NCI-H2107 treated with DMSO at 0.1 percent for 48 hours (cell line): ENCODE data around the gene CDHR3.

Experiments
- DNase-seq: peaks from one replicate; lab custom pipeline; 2025; ENCODE audit not compliant: unreplicated experiment; lab: John Stamatoyannopoulos, UW

The CDHR3 gene

GRCh38 chr7:106062006-106062405 lies 98.9 kb downstream of the CDHR3 start:
- DNase-seq = no peak

GRCh38 chr7:106062521-106062931 lies 99.5 kb downstream of the CDHR3 start:
- DNase-seq = no peak

- DNase-seq = no peak
These were observed 100.0 kb downstream of the CDHR3 start for GRCh38 chr7:106063024-106063423.

GRCh38 chr7:106063692-106064091 lies 100.6 kb downstream of the CDHR3 start:
- DNase-seq = no peak

- DNase-seq = peak; percentile 31
These were observed 101.3 kb downstream of the CDHR3 start for GRCh38 chr7:106064316-106064715.

GRCh38 chr7:106064771-106065574 lies 101.9 kb downstream of the CDHR3 start:
- peak; percentile 56 for DNase-seq

- no peak for DNase-seq
These were observed 102.8 kb downstream of the CDHR3 start for GRCh38 chr7:106065575-106066500.

GRCh38 chr7:106067678-106068077 lies 104.6 kb downstream of the CDHR3 start:
- no peak for DNase-seq

GRCh38 chr7:106068538-106068961 lies 105.5 kb downstream of the CDHR3 start:
- DNase-seq = no peak

- no peak for DNase-seq
These were observed 105.9 kb downstream of the CDHR3 start for GRCh38 chr7:106068986-106069385.

GRCh38 chr7:106069471-106070200 lies 106.6 kb downstream of the CDHR3 start:
- no peak for DNase-seq

- DNase-seq = peak; percentile 56
These were observed 107.1 kb downstream of the CDHR3 start for GRCh38 chr7:106070201-106070551.

- DNase-seq = peak; percentile 65
These were observed 107.6 kb downstream of the CDHR3 start for GRCh38 chr7:106070567-106071254.

- no peak for DNase-seq
These were observed 108.4 kb downstream of the CDHR3 start for GRCh38 chr7:106071356-106071998.

- peak; percentile 89 for DNase-seq
These were observed 109.1 kb downstream of the CDHR3 start for GRCh38 chr7:106071999-106072714.

- no peak for DNase-seq
These were observed 109.6 kb downstream of the CDHR3 start for GRCh38 chr7:106072715-106073091.

- DNase-seq = no peak
These were observed 110.6 kb downstream of the CDHR3 start for GRCh38 chr7:106073701-106074100.

GRCh38 chr7:106074257-106074656 lies 111.2 kb downstream of the CDHR3 start:
- DNase-seq = no peak

- peak; percentile 23 for DNase-seq
These were observed 112.9 kb downstream of the CDHR3 start for GRCh38 chr7:106075937-106076336.

- DNase-seq = no peak
These were observed 113.5 kb downstream of the CDHR3 start for GRCh38 chr7:106076537-106076936.
